ENCODE measurements around the gene NPW. TPM values are rescaled to one million over a fixed set of nuclear protein-coding genes. Genes with fewer than 3 reads are reported as not detected.

NPW gene
- total and polyA plus RNA-seq, 7 experiments from 2014 or later = 0.53 to 1.7 TPM; not detected in 5

DNA sequence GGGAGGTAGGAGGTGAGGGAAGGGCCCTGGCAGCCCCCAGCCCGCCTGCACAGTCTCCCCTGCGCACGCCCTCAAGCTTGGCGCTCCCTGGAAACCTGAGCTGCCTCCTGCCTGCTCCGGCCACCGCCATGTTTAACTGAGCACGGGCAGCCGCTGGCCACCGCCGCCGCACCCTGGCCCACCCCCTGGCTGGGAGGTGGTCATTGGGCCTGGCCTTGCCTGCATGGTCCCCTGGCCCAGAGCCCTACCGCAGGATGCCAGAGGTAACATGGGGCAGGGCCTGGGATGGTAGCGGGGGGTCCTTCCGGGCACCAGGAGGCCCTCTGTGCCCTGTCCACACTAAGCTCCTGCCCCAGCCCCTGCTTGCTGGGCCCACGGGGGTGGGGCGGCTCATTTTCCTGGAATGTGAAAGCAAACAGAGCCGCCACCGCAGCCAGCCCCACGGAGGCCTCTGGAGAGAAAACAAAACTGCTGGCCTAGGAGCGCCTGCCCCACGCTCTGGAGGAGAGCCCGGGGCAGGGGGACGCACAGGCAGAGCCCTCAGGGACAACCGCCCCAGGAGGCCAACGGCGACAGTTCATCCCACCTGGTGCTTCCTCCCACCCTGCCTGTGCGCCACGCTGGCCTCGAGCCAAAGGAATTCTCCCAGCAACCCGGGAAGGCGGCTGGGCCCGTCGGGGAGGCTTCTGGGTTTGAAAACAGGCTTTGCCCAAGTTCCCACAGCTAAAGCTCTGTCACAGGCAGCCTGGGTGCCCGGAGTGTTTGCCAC lies 16.0 kb downstream of the NPW start:
- CTCF ChIA-PET = interaction anchor here (0.5 kb wide), 1 partner anchor 11 kb away, joined by 3 read pairs; no protein-coding TSS in a partner anchor
- no peaks in the 10 kb centered on the region for H3K27me3 Mint-ChIP-seq

DNA sequence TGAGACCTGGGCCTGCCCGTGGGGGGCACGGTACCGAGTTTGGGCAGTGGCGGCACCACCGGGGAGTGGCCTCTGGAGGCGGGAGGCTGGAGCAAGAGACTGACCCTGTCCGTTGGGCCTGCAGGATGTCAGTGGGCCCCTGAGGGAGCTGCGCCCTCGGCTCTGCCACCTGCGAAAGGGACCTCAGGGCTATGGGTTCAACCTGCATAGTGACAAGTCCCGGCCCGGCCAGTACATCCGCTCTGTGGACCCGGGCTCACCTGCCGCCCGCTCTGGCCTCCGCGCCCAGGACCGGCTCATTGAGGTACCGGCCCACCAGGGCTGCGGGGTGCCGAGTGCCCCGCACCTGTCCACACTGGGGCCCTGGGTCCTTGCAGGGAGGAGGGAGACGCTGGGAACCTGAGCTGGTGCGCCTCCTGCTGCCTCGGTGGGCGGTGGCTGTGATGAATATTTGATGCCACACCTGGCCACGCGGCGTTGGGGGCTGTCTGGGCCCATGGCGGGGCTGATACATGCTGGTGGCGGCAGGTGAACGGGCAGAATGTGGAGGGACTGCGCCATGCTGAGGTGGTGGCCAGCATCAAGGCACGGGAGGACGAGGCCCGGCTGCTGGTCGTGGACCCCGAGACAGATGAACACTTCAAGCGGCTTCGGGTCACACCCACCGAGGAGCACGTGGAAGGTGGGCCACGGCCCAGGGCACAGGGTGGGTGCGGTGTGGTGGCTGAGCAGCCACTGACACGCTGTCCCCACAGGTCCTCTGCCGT lies 16.8 kb downstream of the NPW start:
- Mint-ChIP-seq H3K36me3 (no peaks in the 10 kb centered on the region), H3K4me1 (peaks cover 0 to 4% (median 0%) of the 10 kb centered on the region in 7 donors), H3K27me3 (no peaks in the 10 kb centered on the region), H3K9me3 (peaks cover 0 to 1% (median 0%) of the 10 kb centered on the region in 11 donors), H3K27ac (no peak overlapping the region), H3K4me3 (no peak overlapping the region)
- H3K4me3 ChIP-seq (ENCODE audit: low read length) = no peak overlapping the region
- H3K9me3 ChIP-seq (ENCODE audit: control insufficient read depth in 2 of 3, low read length in 3 of 3) = no peaks in the 10 kb centered on the region
- intact Hi-C loops (cut with micrococcal nuclease) = no loop called here
- no peak for DNase-seq
- ChIA-PET CTCF (no interaction called here), POLR2A (no interaction called here)
- H3K36me3 ChIP-seq (ENCODE audit: control insufficient read depth in 2 of 3, insufficient read depth in 3 of 3, low read length in 3 of 3) = peaks cover 0 to 4% (median 0%) of the 10 kb centered on the region in 3 experiments
- H3K27me3 ChIP-seq (ENCODE audit: control insufficient read depth in 2 of 2, insufficient read depth in 2 of 2, low read length in 2 of 2) = no peaks in the 10 kb centered on the region
- no peaks in the 10 kb centered on the region for H3K4me1 ChIP-seq (ENCODE audit: control insufficient read depth in 2 of 2, insufficient read depth in 2 of 2, low read length in 2 of 2)
- no peak for ATAC-seq
- no peak overlapping the region for H3K27ac ChIP-seq (ENCODE audit: low read depth, low read length)

More for the DNA sequence above, 16.0 kb downstream of the NPW start:
- Histone ChIP-seq H3K36me3 (ENCODE audit: control insufficient read depth in 2 of 3, insufficient read depth in 3 of 3, low read length in 3 of 3) (peaks cover 0 to 4% (median 0%) of the 10 kb centered on the region in 3 experiments), H3K27me3 (ENCODE audit: control insufficient read depth in 2 of 2, insufficient read depth in 2 of 2, low read length in 2 of 2) (no peaks in the 10 kb centered on the region), H3K4me1 (ENCODE audit: control insufficient read depth in 2 of 2, insufficient read depth in 2 of 2, low read length in 2 of 2) (no peaks in the 10 kb centered on the region), H3K9me3 (ENCODE audit: control insufficient read depth in 2 of 3, low read length in 3 of 3) (no peaks in the 10 kb centered on the region), H3K4me3 (ENCODE audit: low read length) (no peak overlapping the region), H3K27ac (ENCODE audit: low read depth, low read length) (no peak overlapping the region)
- ATAC-seq (no peak), DNase-seq (no peak)
- Mint-ChIP-seq H3K4me3 (no peak overlapping the region), H3K36me3 (no peaks in the 10 kb centered on the region), H3K9me3 (peaks cover 0 to 1% (median 0%) of the 10 kb centered on the region in 11 donors), H3K4me1 (peaks cover 0 to 4% (median 0%) of the 10 kb centered on the region in 7 donors), H3K27ac (no peak overlapping the region)
- intact Hi-C loops (cut with micrococcal nuclease) = no loop called here
- POLR2A ChIA-PET = no interaction called here

DNA sequence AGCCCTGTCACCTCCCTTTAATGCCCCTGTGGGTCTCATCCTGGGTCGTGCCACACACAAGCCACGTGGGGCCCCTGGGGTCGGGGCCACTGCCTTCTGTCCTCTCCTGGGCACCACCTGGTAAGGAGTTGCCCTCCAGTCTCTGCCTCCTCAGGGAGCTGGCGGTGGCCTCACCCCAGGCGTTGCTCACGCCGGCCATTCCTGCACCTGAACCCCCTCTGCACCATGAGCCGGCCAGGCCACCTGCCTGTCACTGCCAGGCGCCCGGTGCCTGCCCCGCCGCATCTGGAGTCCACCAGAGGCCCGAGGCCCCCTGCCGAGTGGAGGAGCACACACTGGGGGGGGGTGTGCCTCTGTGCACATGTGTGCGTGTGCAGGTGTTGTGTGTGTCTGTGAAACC lies 17.5 kb downstream of the NPW start:
- no peak overlapping the region for H3K27ac ChIP-seq (ENCODE audit: low read depth, low read length)
- H3K36me3 Mint-ChIP-seq = no peaks in the 10 kb centered on the region
- H3K4me3 ChIP-seq (ENCODE audit: low read length) = no peak overlapping the region
- H3K27me3 ChIP-seq (ENCODE audit: control insufficient read depth in 2 of 2, insufficient read depth in 2 of 2, low read length in 2 of 2) = no peaks in the 10 kb centered on the region
- intact Hi-C loops (cut with micrococcal nuclease) = no loop called here
- H3K9me3 Mint-ChIP-seq = peaks cover 0 to 1% (median 0%) of the 10 kb centered on the region in 11 donors
- ATAC-seq (no peak), DNase-seq (no peak)
- no peak overlapping the region for H3K27ac Mint-ChIP-seq
- CTCF ChIA-PET = no interaction called here
- H3K4me3 Mint-ChIP-seq = no peak overlapping the region
- no peaks in the 10 kb centered on the region for H3K4me1 ChIP-seq (ENCODE audit: control insufficient read depth in 2 of 2, insufficient read depth in 2 of 2, low read length in 2 of 2)
- H3K4me1 Mint-ChIP-seq = peaks cover 0 to 4% (median 0%) of the 10 kb centered on the region in 7 donors
- no peaks in the 10 kb centered on the region for H3K27me3 Mint-ChIP-seq
- POLR2A ChIA-PET = interaction anchor here (2.2 kb wide), 1 partner anchor 118 kb away, joined by 5 read pairs; the partner anchor contains the start of gene TRAF7
- peaks cover 0 to 4% (median 0%) of the 10 kb centered on the region in 3 experiments for H3K36me3 ChIP-seq (ENCODE audit: control insufficient read depth in 2 of 3, insufficient read depth in 3 of 3, low read length in 3 of 3)
- no peaks in the 10 kb centered on the region for H3K9me3 ChIP-seq (ENCODE audit: control insufficient read depth in 2 of 3, low read length in 3 of 3)

DNA sequence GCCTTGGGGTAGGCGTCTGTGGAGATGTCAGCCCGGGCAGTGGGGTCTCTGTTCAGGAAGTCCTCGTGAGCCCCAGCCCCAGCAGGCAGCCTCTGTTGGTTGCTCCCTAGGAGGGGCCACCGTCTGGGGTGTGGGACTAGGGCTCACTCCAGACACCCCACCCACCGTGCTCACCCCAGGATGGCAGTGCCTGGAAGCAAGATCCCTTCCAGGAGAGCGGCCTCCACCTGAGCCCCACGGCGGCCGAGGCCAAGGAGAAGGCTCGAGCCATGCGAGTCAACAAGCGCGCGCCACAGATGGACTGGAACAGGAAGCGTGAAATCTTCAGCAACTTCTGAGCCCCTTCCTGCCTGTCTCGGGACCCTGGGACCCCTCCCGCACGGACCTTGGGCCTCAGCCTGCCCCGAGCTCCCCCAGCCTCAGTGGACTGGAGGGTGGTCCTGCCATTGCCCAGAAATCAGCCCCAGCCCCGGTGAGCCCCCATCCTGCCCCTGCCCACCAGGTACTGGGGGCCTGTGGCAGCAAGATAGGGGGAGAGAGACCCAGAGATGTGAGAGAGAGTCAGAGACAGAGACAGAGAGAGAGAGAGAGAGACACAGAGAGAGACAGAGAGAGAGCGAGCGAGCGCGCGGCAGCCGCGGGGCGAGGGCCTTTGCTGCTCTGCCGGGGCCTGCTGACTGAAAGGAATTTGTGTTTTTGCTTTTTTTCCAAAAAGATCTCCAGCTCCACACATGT lies 18.2 kb downstream of the NPW start:
- Histone ChIP-seq H3K4me3 (ENCODE audit: low read length) (no peak overlapping the region), H3K27me3 (ENCODE audit: control insufficient read depth in 2 of 2, insufficient read depth in 2 of 2, low read length in 2 of 2) (no peaks in the 10 kb centered on the region), H3K27ac (ENCODE audit: low read depth, low read length) (no peak overlapping the region), H3K36me3 (ENCODE audit: control insufficient read depth in 2 of 3, insufficient read depth in 3 of 3, low read length in 3 of 3) (peaks cover 0 to 4% (median 0%) of the 10 kb centered on the region in 3 experiments), H3K4me1 (ENCODE audit: control insufficient read depth in 2 of 2, insufficient read depth in 2 of 2, low read length in 2 of 2) (no peaks in the 10 kb centered on the region), H3K9me3 (ENCODE audit: control insufficient read depth in 2 of 3, low read length in 3 of 3) (no peaks in the 10 kb centered on the region)
- ATAC-seq = no peak
- DNase-seq = no peak
- H3K27me3 Mint-ChIP-seq = no peaks in the 10 kb centered on the region
- intact Hi-C loops (cut with micrococcal nuclease) = no loop called here
- H3K4me1 Mint-ChIP-seq = peaks cover 0 to 2% (median 0%) of the 10 kb centered on the region in 7 donors
- ChIA-PET POLR2A (interaction anchor here (2.2 kb wide), 1 partner anchor 118 kb away, joined by 5 read pairs; the partner anchor contains the start of gene TRAF7), CTCF (no interaction called here)
- H3K27ac Mint-ChIP-seq = no peak overlapping the region
- H3K4me3 Mint-ChIP-seq = no peak overlapping the region
- no peaks in the 10 kb centered on the region for H3K36me3 Mint-ChIP-seq
- peaks cover 0 to 1% (median 0%) of the 10 kb centered on the region in 11 donors for H3K9me3 Mint-ChIP-seq

DNA sequence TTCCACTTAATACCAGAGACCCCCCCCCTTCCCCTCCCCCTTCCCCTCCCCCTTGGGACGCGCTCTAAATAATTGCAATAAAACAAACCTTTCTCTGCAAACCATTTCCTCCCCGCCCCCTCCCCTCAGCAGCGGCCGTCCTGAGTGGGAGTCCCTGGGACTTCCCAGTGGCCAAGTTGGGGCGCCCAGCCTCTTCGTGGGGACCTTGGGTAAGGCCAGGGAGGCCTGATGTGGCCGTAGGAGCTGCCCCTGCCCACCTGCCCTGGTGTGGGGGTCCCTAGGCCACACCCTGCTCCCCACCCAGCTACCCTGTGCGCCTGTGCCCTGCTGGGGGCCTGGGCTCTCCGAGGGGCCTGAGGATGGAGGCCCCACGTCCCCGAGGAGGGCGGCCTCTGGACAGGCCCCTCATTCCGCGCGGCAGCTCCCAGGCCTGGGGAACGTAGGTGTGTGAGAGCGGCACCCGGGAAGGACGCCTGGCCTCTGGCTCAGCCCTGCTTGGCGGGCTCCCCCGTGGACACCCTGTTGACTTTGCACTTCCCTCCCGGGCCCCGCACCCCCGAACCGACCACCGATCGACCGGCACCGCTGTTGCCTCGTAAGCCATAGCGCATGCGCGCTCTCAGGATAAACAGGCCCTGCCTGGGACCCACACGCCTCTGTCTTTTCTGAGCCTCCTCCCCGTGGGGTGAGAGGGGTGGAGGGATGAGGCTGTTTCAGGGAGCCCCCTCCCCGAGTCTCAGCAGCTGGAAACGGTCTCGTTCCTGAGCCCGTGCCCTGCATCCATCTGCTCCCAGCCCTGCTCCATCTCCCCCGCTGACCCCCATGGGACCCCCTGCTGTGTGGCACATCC lies 19.0 kb downstream of the NPW start:
- Mint-ChIP-seq H3K36me3 (no peaks in the 10 kb centered on the region), H3K27me3 (no peaks in the 10 kb centered on the region), H3K4me1 (peaks cover 0 to 2% (median 0%) of the 10 kb centered on the region in 7 donors), H3K27ac (no peak overlapping the region), H3K9me3 (peaks cover 0 to 1% (median 0%) of the 10 kb centered on the region in 11 donors), H3K4me3 (no peak overlapping the region)
- Histone ChIP-seq H3K36me3 (ENCODE audit: control insufficient read depth in 2 of 3, insufficient read depth in 3 of 3, low read length in 3 of 3) (peaks cover 0 to 4% (median 0%) of the 10 kb centered on the region in 3 experiments), H3K27me3 (ENCODE audit: control insufficient read depth in 2 of 2, insufficient read depth in 2 of 2, low read length in 2 of 2) (no peaks in the 10 kb centered on the region), H3K4me3 (ENCODE audit: low read length) (no peak overlapping the region), H3K9me3 (ENCODE audit: control insufficient read depth in 2 of 3, low read length in 3 of 3) (no peaks in the 10 kb centered on the region), H3K27ac (ENCODE audit: low read depth, low read length) (no peak overlapping the region), H3K4me1 (ENCODE audit: control insufficient read depth in 2 of 2, insufficient read depth in 2 of 2, low read length in 2 of 2) (no peaks in the 10 kb centered on the region)
- POLR2A ChIA-PET = interaction anchor here (2.2 kb wide), 1 partner anchor 117 kb away, joined by 5 read pairs; the partner anchor contains the start of gene TRAF7
- no peak for ATAC-seq
- no peak for DNase-seq
- intact Hi-C loops (cut with micrococcal nuclease) = no loop called here
- CTCF ChIA-PET = no interaction called here
